Kasumi-1 (cell line): ENCODE measurements around the gene DISP3.

Source experiments
- DNase-seq, 2 experiments: peaks; one replicate each; lab custom pipeline; 2025; lab: John Stamatoyannopoulos, UW

DISP3 gene

DNA sequence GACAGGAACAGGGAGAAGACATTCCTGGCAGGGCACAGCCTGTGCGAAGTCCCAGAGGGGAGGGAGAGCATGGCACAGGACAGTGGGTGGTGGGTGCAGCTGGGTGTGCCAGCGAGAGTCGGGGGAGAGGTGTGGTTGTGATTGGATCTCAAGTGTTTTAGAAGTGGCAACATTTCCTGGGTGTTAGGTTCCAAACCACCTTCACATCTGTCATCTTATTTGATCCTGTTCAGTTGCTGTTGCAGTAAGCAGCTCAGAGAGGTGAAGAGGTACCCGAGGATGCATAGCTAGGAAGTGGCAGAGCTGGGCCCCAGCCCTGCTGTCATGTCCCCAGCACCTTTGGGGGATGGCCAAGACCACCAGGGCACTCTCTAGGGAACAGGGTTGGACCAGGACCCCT lies 22.0 kb upstream of the DISP3 start:
- DNase-seq: no peak

DNA sequence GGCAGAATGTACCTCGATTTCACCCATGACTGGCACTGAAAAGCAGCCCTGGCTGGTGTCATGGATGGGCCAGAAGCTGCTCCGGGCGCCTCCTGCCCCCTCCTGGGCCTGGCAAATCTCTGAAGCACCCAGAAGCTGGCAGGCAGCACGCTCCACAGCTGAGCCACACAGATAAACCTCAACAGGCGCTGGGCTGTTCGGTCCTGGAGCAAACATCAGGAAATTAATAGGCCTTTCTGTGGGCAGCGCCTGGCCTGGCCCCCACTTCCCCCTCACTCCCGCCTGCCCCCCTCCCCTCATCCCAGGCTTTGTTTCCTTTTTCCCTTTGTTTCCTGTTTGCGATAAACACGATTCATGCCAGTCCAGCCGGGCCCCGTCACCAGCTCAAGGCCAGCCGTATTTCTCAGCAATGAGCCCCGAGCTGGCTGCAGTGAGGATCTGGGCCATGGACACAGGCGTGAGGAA lies 20.1 kb upstream of the DISP3 start:
- no peak for DNase-seq

DNA sequence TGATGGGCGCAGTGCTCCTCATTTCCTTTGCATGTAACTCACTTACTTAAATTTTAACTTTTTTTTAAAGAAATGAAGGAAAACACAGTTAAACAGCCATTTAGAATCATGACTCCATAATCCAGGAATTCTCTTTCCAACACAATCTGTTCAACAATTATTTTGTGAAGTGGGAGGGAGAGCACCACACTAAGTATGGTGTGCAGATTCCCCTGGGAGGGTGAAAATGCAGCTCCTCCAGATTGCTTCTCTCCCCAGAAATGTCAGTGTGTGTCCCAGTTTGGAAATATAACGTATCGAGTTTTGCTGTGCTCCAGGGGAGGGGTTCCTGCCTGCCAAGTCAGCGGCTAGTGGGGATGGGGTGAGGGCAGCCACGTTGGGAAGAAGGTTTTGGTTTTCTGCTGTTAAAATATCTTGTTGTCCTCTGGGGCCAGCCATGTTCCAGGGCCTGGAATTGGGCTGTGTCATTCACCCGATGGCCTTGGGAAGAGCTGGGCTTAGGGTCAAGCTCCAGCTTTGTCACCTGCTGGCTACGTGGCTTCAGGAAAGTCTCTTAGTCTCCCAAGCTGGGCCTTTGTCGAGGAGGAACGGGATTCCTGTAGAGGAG lies 17.3 kb upstream of the DISP3 start:
- no peak for DNase-seq

GRCh38 chr1:11462224-11462923 lies 16.6 kb upstream of the DISP3 start:
- no peak for DNase-seq

- DNase-seq: no peak
Measured at GRCh38 chr1:11463177-11463576, 15.8 kb upstream of the DISP3 start.

DNA sequence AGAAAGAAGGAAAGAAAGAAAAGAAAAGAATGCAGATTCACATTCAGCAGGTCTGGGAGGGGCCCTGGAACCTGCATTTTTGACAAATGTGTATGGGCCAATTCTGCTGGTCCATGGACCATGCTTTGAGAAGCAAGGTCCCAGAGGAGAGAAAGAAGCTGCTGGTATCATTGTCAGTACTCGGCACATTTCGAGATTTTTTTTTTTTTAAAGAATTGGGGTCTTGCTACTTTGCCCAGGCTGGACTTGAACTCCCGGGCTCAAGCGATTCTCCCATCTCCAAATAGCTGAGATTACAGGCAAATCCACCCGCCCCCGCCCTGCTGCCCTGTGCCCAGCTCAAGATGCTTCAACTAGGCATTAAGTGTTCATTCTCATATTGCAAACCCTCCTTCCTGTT lies 13.6 kb upstream of the DISP3 start:
- DNase-seq: no peak

DNA sequence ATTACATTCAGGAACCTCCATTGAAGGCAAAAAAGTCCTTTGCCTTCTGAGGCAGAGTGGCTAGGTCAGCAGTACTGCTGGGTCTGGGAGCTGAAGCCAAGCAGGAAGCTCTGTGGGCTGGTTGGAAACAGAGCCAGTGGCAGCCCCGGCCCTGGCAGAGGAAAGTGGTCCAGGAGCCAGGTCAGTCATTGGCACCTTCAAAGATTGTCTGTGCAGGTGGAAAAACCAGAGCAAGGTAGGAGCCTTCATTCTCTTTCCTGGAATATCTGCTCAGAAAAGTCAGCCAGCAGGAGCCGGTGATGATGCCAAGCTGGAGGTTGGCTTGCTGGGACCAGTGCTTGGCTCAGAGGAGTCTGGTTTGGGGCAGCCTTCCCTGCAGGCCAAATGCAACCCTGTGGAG lies 12.5 kb upstream of the DISP3 start:
- no peak for DNase-seq

DNA sequence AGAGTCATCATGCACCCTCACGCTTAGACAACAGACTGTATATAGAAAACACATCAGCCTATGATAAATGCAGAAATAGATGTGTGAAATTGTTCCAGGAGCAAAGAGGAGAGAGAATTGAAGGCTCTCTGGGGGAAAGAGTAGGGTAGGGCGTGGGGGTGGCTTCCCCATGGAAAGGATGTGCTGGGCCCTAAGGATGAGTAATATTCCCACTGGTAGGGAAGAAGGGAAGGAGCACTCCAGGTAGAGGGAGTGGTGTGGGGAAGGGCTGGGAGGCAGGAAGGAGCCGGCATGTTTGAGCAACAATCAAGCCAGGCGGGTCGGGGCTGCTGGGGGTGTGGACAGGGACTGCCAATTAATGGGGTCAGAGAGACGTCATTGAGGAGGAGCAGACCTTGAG lies 10.1 kb upstream of the DISP3 start:
- DNase-seq: no peak

- DNase-seq: no peak
Measured at GRCh38 chr1:11470912-11471311, 8.0 kb upstream of the DISP3 start.

- no peak for DNase-seq
Measured at GRCh38 chr1:11471473-11471872, 7.5 kb upstream of the DISP3 start.

GRCh38 chr1:11472284-11472683 lies 6.7 kb upstream of the DISP3 start:
- DNase-seq: no peak

GRCh38 chr1:11472741-11473140 lies 6.2 kb upstream of the DISP3 start:
- DNase-seq: no peak

DNA sequence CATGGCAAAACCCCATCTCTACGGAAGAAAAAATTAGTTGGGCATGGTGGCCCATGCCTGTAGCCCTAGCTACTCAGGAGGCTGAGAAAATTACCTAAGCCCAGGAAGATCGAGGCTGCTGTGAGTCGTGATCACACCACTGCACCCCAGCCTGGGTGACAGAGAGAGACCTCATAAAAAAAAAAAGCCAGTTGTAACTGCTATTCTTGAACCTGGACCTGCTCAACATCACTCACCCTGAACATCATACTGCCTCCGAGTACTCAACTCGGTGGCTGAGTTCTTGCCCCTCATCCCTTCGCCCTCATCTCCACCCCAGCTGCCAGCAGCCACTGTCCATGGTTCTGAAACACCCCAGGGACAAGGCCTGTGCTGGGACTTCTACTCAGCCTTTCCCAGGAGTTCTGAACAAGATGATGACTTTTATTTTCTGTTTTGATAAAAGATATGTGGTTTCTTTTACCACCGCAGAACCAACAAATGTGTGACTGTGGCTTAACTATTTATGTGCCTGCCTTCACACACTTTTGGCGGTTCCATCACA lies 5.4 kb upstream of the DISP3 start:
- DNase-seq: peak in 1 of 2 experiments; percentile 16

DNA sequence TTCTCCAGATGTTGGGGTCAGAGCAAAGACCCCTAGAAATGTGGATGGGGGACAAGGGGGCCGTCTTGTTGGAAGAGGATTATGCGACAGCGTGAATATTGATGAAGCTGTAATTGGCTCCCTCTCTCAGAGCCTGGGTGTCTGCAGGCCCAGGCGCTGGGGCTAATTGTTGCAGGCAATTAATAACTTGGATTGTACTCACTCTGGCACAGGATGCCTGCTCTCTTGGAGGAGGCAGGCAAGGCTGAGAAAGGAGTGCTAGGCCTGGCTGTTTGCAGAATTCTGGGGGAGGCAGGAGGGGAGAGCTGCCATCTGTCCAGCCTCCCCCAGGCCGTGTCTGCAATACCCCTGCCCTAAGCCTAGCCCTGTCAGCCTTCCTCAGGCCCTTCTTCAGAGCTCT lies 4.1 kb upstream of the DISP3 start:
- no peak for DNase-seq

DNA sequence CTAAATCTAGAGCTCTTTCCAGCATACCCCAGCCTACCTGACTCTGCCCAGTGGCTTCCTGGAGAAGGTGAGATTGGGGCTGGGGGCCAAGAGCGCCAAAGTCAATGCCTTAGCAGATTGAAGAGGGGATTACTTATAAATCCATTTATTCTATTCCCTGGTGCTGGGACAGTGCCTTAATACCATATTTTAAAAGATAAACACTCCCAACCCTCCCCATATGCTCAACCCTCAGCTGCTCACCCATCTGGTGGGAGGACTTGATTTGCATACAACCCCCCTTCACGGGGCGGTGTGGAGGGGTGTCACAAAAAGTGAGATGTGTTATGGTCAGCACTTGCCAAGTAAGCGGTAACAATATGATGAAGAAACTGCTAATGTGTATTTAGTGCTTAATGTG lies 3.2 kb upstream of the DISP3 start:
- no peak for DNase-seq

- DNase-seq: no peak
Measured at GRCh38 chr1:11479375-11479979, 522 bp downstream of the DISP3 start.

- no peak for DNase-seq
Measured at GRCh38 chr1:11481019-11481418, 2.1 kb downstream of the DISP3 start.

GRCh38 chr1:11482198-11482597 lies 3.2 kb downstream of the DISP3 start:
- no peak for DNase-seq

- DNase-seq: no peak
Measured at GRCh38 chr1:11482701-11483479, 3.9 kb downstream of the DISP3 start.

DNA sequence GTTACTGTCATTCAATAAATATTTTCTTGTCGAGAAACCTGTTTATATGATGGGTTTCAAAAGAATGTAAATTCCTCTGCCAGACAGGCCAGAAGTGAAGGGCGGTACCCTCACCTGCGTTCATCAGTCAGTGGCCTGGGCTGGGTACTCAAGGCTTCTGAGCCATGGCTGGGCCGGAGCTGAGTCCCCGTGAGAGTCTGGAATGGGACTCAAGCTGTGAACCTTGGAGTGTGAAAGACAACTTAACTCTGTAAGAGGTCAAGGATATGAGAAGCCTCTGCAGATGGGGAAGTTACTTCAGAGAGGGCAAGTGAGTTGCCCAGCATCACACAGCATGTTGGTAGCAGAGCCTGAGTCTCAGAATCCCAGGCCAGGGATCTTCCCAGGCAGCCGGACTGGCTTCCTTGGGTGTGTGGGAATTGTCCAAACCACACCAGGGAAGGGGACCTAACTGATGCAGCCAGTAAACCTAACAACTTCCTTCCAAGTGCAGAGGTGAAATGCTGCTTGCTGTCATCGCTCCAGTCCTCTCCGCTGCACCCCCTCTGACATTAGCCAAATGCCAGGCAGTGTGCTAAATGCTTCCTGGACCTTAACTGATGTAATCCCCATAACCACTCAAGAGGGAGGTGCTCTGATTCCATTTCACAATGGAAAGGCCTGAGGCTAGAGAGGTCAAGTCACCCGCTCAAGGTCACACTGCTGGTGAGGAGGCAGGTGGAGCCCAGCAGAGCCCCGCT lies 4.8 kb downstream of the DISP3 start:
- DNase-seq: no peak

GRCh38 chr1:11484321-11484655 lies 5.3 kb downstream of the DISP3 start:
- DNase-seq: no peak

GRCh38 chr1:11485191-11485590 lies 6.2 kb downstream of the DISP3 start:
- DNase-seq: no peak
